GM19397 (cell line): ENCODE data around the gene GRIK1.

ENCODE experiments used
- ATAC-seq: cut with Tn5 transposase; IDR thresholded peaks from one replicate; pipeline ENCODE4 v1.9.1; 2021; ENCODE audit warnings: mild to moderate bottlenecking, moderate library complexity; ENCODE audit not compliant: unreplicated experiment

GRIK1 gene

GRCh38 chr21:29676395-29676794 lies 263.4 kb downstream of the GRIK1 start:
- no peak for ATAC-seq

- ATAC-seq, result no peak
Measured at GRCh38 chr21:29675451-29675850, 264.3 kb downstream of the GRIK1 start.

GRCh38 chr21:29674343-29674742 lies 265.5 kb downstream of the GRIK1 start:
- ATAC-seq, result no peak

- ATAC-seq, result no peak
Measured at GRCh38 chr21:29673096-29673610, 266.6 kb downstream of the GRIK1 start.

- ATAC-seq, result no peak
Measured at GRCh38 chr21:29671728-29672127, 268.1 kb downstream of the GRIK1 start.

- no peak for ATAC-seq
Measured at GRCh38 chr21:29670228-29670627, 269.6 kb downstream of the GRIK1 start.

- ATAC-seq, result no peak
Measured at GRCh38 chr21:29669416-29669815, 270.4 kb downstream of the GRIK1 start.

GRCh38 chr21:29667651-29668050 lies 272.1 kb downstream of the GRIK1 start:
- ATAC-seq, result no peak

GRCh38 chr21:29664615-29665014 lies 275.2 kb downstream of the GRIK1 start:
- no peak for ATAC-seq

GRCh38 chr21:29661672-29662442 lies 277.9 kb downstream of the GRIK1 start:
- no peak for ATAC-seq

- ATAC-seq, result no peak
Measured at GRCh38 chr21:29660047-29660720, 279.6 kb downstream of the GRIK1 start.

- ATAC-seq, result no peak
Measured at GRCh38 chr21:29658934-29659203, 280.9 kb downstream of the GRIK1 start.

GRCh38 chr21:29658177-29658933 lies 281.4 kb downstream of the GRIK1 start:
- no peak for ATAC-seq

- ATAC-seq, result no peak
Measured at GRCh38 chr21:29657240-29657989, 282.4 kb downstream of the GRIK1 start.

- ATAC-seq, result no peak
Measured at GRCh38 chr21:29656504-29657239, 283.1 kb downstream of the GRIK1 start.

- no peak for ATAC-seq
Measured at GRCh38 chr21:29655577-29655976, 284.2 kb downstream of the GRIK1 start.

GRCh38 chr21:29654855-29655254 lies 284.9 kb downstream of the GRIK1 start:
- ATAC-seq, result no peak

GRCh38 chr21:29654203-29654602 lies 285.6 kb downstream of the GRIK1 start:
- ATAC-seq, result no peak

GRCh38 chr21:29650523-29651022 lies 289.2 kb downstream of the GRIK1 start:
- no peak for ATAC-seq

- ATAC-seq, result no peak
Measured at GRCh38 chr21:29649406-29649814, 290.4 kb downstream of the GRIK1 start.
